OCI-LY1 (cell line): ENCODE measurements around the gene DOCK1.

ENCODE experiments used
- H2AFZ ChIP-seq: fragments of 200-600 bp; sonication (generic), shearing (Covaris generic); 2 replicates; pipeline ENCODE4 v1.6.0; 2014; ENCODE audit warnings: antibody characterized with exemption, mild to moderate bottlenecking, low read length
- H3F3A ChIP-seq: fragments of 200-600 bp; sonication (generic), shearing (Covaris generic); 2 replicates; pipeline ENCODE4 v1.6.0; 2014; ENCODE audit warnings: mild to moderate bottlenecking, antibody characterized with exemption, low read length, moderate library complexity; ENCODE audit not compliant: insufficient read depth
- H3K27ac ChIP-seq: fragments of 200-600 bp; sonication (generic); 2 replicates; pipeline ENCODE4 v1.5.1; 2014; ENCODE audit warnings: low read length, mixed run types, mild to moderate bottlenecking, low read depth; ENCODE audit not compliant: poor library complexity, severe bottlenecking
- H3K27me3 ChIP-seq: fragments of 200-600 bp; sonication (generic); 2 replicates; pipeline ENCODE4 v1.6.0; 2014; ENCODE audit warnings: antibody characterized with exemption, mild to moderate bottlenecking, low read length, moderate library complexity; ENCODE audit not compliant: insufficient read depth
- H3K36me3 ChIP-seq: fragments of 200-600 bp; sonication (generic); 2 replicates; pipeline ENCODE4 v1.6.1; 2014; ENCODE audit warnings: mild to moderate bottlenecking, antibody characterized with exemption, low read length, moderate library complexity, mixed read lengths; ENCODE audit not compliant: insufficient read depth
- H3K4me1 ChIP-seq: fragments of 200-600 bp; sonication (generic); 2 replicates; pipeline ENCODE4 v1.5.1; 2014; ENCODE audit warnings: mild to moderate bottlenecking, low read length, moderate library complexity; ENCODE audit not compliant: insufficient read depth, severe bottlenecking
- H3K4me2 ChIP-seq: fragments of 200-600 bp; sonication (generic), shearing (Covaris generic); 2 replicates; pipeline ENCODE4 v1.6.1; 2014; ENCODE audit warnings: low read length
- H3K4me3 ChIP-seq: fragments of 200-600 bp; sonication (generic); 2 replicates; pipeline ENCODE4 v1.5.1; 2014; ENCODE audit warnings: low read length, low read depth, mild to moderate bottlenecking, mixed read lengths; ENCODE audit not compliant: poor library complexity, severe bottlenecking
- H3K79me2 ChIP-seq: fragments of 200-600 bp; shearing (Covaris generic); 2 replicates; pipeline ENCODE4 v1.6.1; 2016; ENCODE audit warnings: mixed run types, low read length, mixed read lengths; ENCODE audit not compliant: insufficient read depth
- H3K9ac ChIP-seq: fragments of 200-600 bp; sonication (generic), shearing (Covaris generic); 2 replicates; pipeline ENCODE4 v1.6.1; 2014; ENCODE audit warnings: mild to moderate bottlenecking, low read length, mixed read lengths
- H3K9me2 ChIP-seq: fragments of 200-600 bp; sonication (generic), shearing (Covaris generic); 2 replicates; pipeline ENCODE4 v1.6.1; 2014; ENCODE audit warnings: low read depth, mild to moderate bottlenecking, low read length, mixed read lengths
- H3K9me3 ChIP-seq: fragments of 200-600 bp; shearing (Covaris generic); 2 replicates; pipeline ENCODE4 v1.6.1; 2014; ENCODE audit warnings: low read length, mixed read lengths
- H4K20me1 ChIP-seq: fragments of 200-600 bp; sonication (generic), shearing (Covaris generic); 2 replicates; pipeline ENCODE4 v1.6.0; 2016; ENCODE audit warnings: mild to moderate bottlenecking, low read length; ENCODE audit not compliant: insufficient read depth
- EZH2 ChIP-seq: fragments of 200-600 bp; sonication (generic), shearing (Covaris generic); IDR thresholded peaks from 2 replicates; pipeline ENCODE4 v1.8.0; 2017; ENCODE audit warnings: borderline replicate concordance, mixed run types, mild to moderate bottlenecking, antibody characterized with exemption, low read length, moderate library complexity, mixed read lengths
- TF ChIP-seq, protein P1 (sequence below): fragments of 200-600 bp; sonication (generic), shearing (Covaris generic); IDR thresholded peaks from 2 replicates; pipeline ENCODE4 v1.5.1; 2017; ENCODE audit warnings: mild to moderate bottlenecking, antibody characterized with exemption, low read length, moderate library complexity, mixed read lengths

DOCK1 gene

GRCh38 chr10:127417031-127417430 lies 511.8 kb downstream of the DOCK1 start:
- no peak for TF ChIP-seq EZH2
- TF ChIP-seq, protein P1, sequence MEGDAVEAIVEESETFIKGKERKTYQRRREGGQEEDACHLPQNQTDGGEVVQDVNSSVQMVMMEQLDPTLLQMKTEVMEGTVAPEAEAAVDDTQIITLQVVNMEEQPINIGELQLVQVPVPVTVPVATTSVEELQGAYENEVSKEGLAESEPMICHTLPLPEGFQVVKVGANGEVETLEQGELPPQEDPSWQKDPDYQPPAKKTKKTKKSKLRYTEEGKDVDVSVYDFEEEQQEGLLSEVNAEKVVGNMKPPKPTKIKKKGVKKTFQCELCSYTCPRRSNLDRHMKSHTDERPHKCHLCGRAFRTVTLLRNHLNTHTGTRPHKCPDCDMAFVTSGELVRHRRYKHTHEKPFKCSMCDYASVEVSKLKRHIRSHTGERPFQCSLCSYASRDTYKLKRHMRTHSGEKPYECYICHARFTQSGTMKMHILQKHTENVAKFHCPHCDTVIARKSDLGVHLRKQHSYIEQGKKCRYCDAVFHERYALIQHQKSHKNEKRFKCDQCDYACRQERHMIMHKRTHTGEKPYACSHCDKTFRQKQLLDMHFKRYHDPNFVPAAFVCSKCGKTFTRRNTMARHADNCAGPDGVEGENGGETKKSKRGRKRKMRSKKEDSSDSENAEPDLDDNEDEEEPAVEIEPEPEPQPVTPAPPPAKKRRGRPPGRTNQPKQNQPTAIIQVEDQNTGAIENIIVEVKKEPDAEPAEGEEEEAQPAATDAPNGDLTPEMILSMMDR = no peak
- Histone ChIP-seq H3F3A (no peaks in the 10 kb centered on the region), H2AFZ (no peak overlapping the region), H3K4me2 (no peak overlapping the region), H3K27me3 (no peaks in the 10 kb centered on the region; the same call in 1 of the 2 replicates), H3K9me3 (no peaks in the 10 kb centered on the region), H3K4me3 (no peak overlapping the region), H3K9me2 (no peaks in the 10 kb centered on the region), H3K27ac (no peak overlapping the region), H4K20me1 (no peaks in the 10 kb centered on the region), H3K9ac (no peak overlapping the region), H3K4me1 (no peaks in the 10 kb centered on the region), H3K79me2 (no peaks in the 10 kb centered on the region), H3K36me3 (no peaks in the 10 kb centered on the region)

- H3K27ac ChIP-seq = no peak overlapping the region
- H2AFZ ChIP-seq = no peak overlapping the region
- no peaks in the 10 kb centered on the region; the same call in 1 of the 2 replicates for H3K27me3 ChIP-seq
- H3K4me2 ChIP-seq = no peak overlapping the region
- H3K9me3 ChIP-seq = no peaks in the 10 kb centered on the region
- H3K9ac ChIP-seq = no peak overlapping the region
- H3K4me1 ChIP-seq = no peaks in the 10 kb centered on the region
- H3F3A ChIP-seq = no peaks in the 10 kb centered on the region
- no peak overlapping the region for H3K4me3 ChIP-seq
- no peak for TF ChIP-seq EZH2
- TF ChIP-seq, protein P1 = no peak
- no peaks in the 10 kb centered on the region for H3K36me3 ChIP-seq
- H3K79me2 ChIP-seq = no peaks in the 10 kb centered on the region
- no peaks in the 10 kb centered on the region for H3K9me2 ChIP-seq
- H4K20me1 ChIP-seq = no peaks in the 10 kb centered on the region
Observed at GRCh38 chr10:127417686-127418401, 512.6 kb downstream of the DOCK1 start.

- no peak overlapping the region for H3K4me3 ChIP-seq
- TF ChIP-seq, protein P1 = no peak
- no peak for TF ChIP-seq EZH2
- H3K4me1 ChIP-seq = no peaks in the 10 kb centered on the region
- H3F3A ChIP-seq = no peaks in the 10 kb centered on the region
- H3K79me2 ChIP-seq = no peaks in the 10 kb centered on the region
- H3K27me3 ChIP-seq = no peaks in the 10 kb centered on the region; the same call in 1 of the 2 replicates
- H4K20me1 ChIP-seq = no peaks in the 10 kb centered on the region
- H3K36me3 ChIP-seq = no peaks in the 10 kb centered on the region
- H3K9me3 ChIP-seq = no peaks in the 10 kb centered on the region
- H3K9ac ChIP-seq = no peak overlapping the region
- H3K9me2 ChIP-seq = no peaks in the 10 kb centered on the region
- no peak overlapping the region for H3K27ac ChIP-seq
- no peak overlapping the region for H2AFZ ChIP-seq
- H3K4me2 ChIP-seq = no peak overlapping the region
Observed at GRCh38 chr10:127418536-127419168, 513.4 kb downstream of the DOCK1 start.
